Kidney (tissue), 14 donors: ENCODE data around the gene PGM2. TPM values are rescaled to one million over a fixed set of nuclear protein-coding genes. Genes with fewer than 3 reads are reported as not detected.
"Not testable (repeated sequence)": the region's sequence is repeated elsewhere in the genome, so short reads cannot be mapped to it uniquely, and the experiment has no call there.

Source experiments
- DNase-seq, 5 donors: peaks; one replicate each; pipeline ENCODE4 v3.0.0-alpha.2; 2013 to 2020
- FAIRE-seq: peaks from 2 replicates; lab custom pipeline; 2012; peaks lifted over from hg19 to GRCh38; lab: Jason Lieb, UNC
- H3K27ac ChIP-seq, 2 donors: one replicate each; pipeline ENCODE4 v1.7.0; 2013; ENCODE audit warnings: low read depth in 2 of 2, low read length in 2 of 2, inconsistent platforms in 1 of 2
- H3K27me3 ChIP-seq: one replicate; pipeline ENCODE4 v1.7.1; 2013; ENCODE audit warnings: low read length, inconsistent platforms; ENCODE audit not compliant: control insufficient read depth, insufficient read depth
- H3K36me3 ChIP-seq, 3 donors: one replicate each; pipeline versions ENCODE4 v1.7.0 to v1.7.1; 2013; ENCODE audit warnings: low read length in 3 of 3, control low read depth in 1 of 3, inconsistent platforms in 1 of 3; ENCODE audit not compliant: insufficient read depth in 3 of 3, control insufficient read depth in 2 of 3
- H3K4me1 ChIP-seq, 3 donors: one replicate each; pipeline versions ENCODE4 v1.7.0 to v1.7.1; 2013; ENCODE audit warnings: low read length in 3 of 3, inconsistent platforms in 1 of 3, low read depth in 1 of 3; ENCODE audit not compliant: control insufficient read depth in 2 of 3, insufficient read depth in 2 of 3
- H3K4me3 ChIP-seq, 3 donors: one replicate each; pipeline versions ENCODE4 v1.7.0 to v1.8.1; 2013; ENCODE audit warnings: low read length in 3 of 3, control low read depth in 1 of 3, inconsistent platforms in 1 of 3
- H3K9ac ChIP-seq, 3 donors: one replicate each; pipeline versions ENCODE4 v1.7.0 to v1.7.1; 2013; ENCODE audit warnings: low read length in 3 of 3, control low read depth in 1 of 3, inconsistent platforms in 1 of 3
- H3K9me3 ChIP-seq, 3 donors: one replicate each; pipeline versions ENCODE4 v1.7.0 to v1.7.1; 2013; ENCODE audit warnings: low read length in 3 of 3, control low read depth in 1 of 3, inconsistent platforms in 1 of 3; ENCODE audit not compliant: control insufficient read depth in 2 of 3, insufficient read depth in 1 of 3
- CTCF ChIP-seq: IDR thresholded peaks from 3 replicates; pipeline ENCODE4 v1.5.1; 2012; ENCODE audit warnings: mild to moderate bottlenecking, moderate library complexity, borderline replicate concordance; ENCODE audit not compliant: insufficient read depth; ENCODE audit errors: extremely low read depth
- intact Hi-C: fragments of 100-400 bp; cut with DNase I; formaldehyde crosslinking; loops from one replicate; pipeline ENCODE4 v1.11.1; 2022
- polyA plus RNA-seq: library from polyadenylated mRNA; stranded (reverse); fragments of 350-450 nt; fragmentation: Illumina TruSeq; extraction: RNeasy Lipid Tissue Mini Kit (QIAGEN cat#74804); gene quantifications from one replicate; pipeline ENCODE4 v1.2.3, GENCODE V29; 2014; ENCODE audit warnings: low read depth, low replicate concordance; ENCODE audit not compliant: insufficient read depth
- total RNA-seq: library from RNA; stranded (reverse); fragmentation: NEBNext Ultra II Directional; extraction: Animal tissue kit (Norgen Biotek cat#: 25700); gene quantifications from one replicate; pipeline ENCODE4 v1.2.1, GENCODE V29; 2021
- donor health status: control.
- donor health status: control.
- donor health status: control.
- donor health status: control.
- donor health status: control.
- donor health status: DM: yes; HTN: yes; CAD: no.
- donor health status: Normal renal cell carcinoma (clear cell type).

PGM2 gene
- total and polyA plus RNA-seq, 2 donors from 2014 or later = 15.5 to 30.7 TPM

GRCh38 chr4:37781131-37781455 lies 45.4 kb upstream of the PGM2 start:
- no peaks in the 10 kb centered on the region for H3K36me3 ChIP-seq
- no peaks in the 10 kb centered on the region for H3K9me3 ChIP-seq
- no peak overlapping the region for H3K4me3 ChIP-seq
- H3K4me1 ChIP-seq = no peaks in the 10 kb centered on the region
- H3K9ac ChIP-seq = no peak overlapping the region
- no peak for TF ChIP-seq CTCF
- intact Hi-C loops = no loop called here
- FAIRE-seq (no peak), DNase-seq (no peak)
- H3K27me3 ChIP-seq = no peaks in the 10 kb centered on the region
- H3K27ac ChIP-seq = no peak overlapping the region

- H3K4me3 ChIP-seq, H3K4me1 ChIP-seq, H3K27ac ChIP-seq, DNase-seq, FAIRE-seq, H3K9me3 ChIP-seq, H3K36me3 ChIP-seq, H3K27me3 ChIP-seq, intact Hi-C loops, H3K9ac ChIP-seq: not testable (repeated sequence)
Observed at GRCh38 chr4:37786267-37786666, 40.2 kb upstream of the PGM2 start.

- H3K27me3 ChIP-seq, H3K36me3 ChIP-seq, FAIRE-seq, intact Hi-C loops, H3K9me3 ChIP-seq, H3K9ac ChIP-seq, H3K4me3 ChIP-seq, H3K4me1 ChIP-seq, DNase-seq, H3K27ac ChIP-seq: not testable (repeated sequence)
Observed at GRCh38 chr4:37787883-37788460, 38.5 kb upstream of the PGM2 start.

GRCh38 chr4:37788819-37789218 lies 37.7 kb upstream of the PGM2 start:
- Histone ChIP-seq H3K4me3 (no peak overlapping the region), H3K27ac (no peak overlapping the region), H3K36me3 (no peaks in the 10 kb centered on the region), H3K27me3 (no peaks in the 10 kb centered on the region), H3K9ac (no peak overlapping the region), H3K4me1 (no peaks in the 10 kb centered on the region), H3K9me3 (no peaks in the 10 kb centered on the region)
- no peak for DNase-seq
- TF ChIP-seq CTCF = no peak
- intact Hi-C loops = no loop called here
- FAIRE-seq = no peak

GRCh38 chr4:37792241-37792640 lies 34.2 kb upstream of the PGM2 start:
- Histone ChIP-seq H3K4me3 (no peak overlapping the region), H3K27ac (no peak overlapping the region), H3K9ac (no peak overlapping the region), H3K4me1 (peaks cover 0 to 6% (median 0%) of the 10 kb centered on the region in 3 donors), H3K27me3 (no peaks in the 10 kb centered on the region), H3K36me3 (no peaks in the 10 kb centered on the region), H3K9me3 (no peaks in the 10 kb centered on the region)
- TF ChIP-seq CTCF = no peak
- FAIRE-seq = no peak
- DNase-seq = no peak
- intact Hi-C loops = loop anchor here (10.0 kb wide), 1 partner anchor 187 kb away; no protein-coding TSS in a partner anchor
